Activated naive CD8-positive, alpha-beta T cell treated with anti-CD3 and anti-CD28 coated beads, Interleukin-2, amount 50 U/mL, for 16 hours (primary cell): ENCODE results near the gene EIF3J.
"Not testable (repeated sequence)": the region's sequence is repeated elsewhere in the genome, so short reads cannot be mapped to it uniquely, and the experiment has no call there.

Experiments
- DNase-seq: peaks from one replicate; pipeline ENCODE4 v3.0.0-alpha.2; 2020; ENCODE audit warnings: low read depth, low spot score

EIF3J gene, protein sequence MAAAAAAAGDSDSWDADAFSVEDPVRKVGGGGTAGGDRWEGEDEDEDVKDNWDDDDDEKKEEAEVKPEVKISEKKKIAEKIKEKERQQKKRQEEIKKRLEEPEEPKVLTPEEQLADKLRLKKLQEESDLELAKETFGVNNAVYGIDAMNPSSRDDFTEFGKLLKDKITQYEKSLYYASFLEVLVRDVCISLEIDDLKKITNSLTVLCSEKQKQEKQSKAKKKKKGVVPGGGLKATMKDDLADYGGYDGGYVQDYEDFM

DNA sequence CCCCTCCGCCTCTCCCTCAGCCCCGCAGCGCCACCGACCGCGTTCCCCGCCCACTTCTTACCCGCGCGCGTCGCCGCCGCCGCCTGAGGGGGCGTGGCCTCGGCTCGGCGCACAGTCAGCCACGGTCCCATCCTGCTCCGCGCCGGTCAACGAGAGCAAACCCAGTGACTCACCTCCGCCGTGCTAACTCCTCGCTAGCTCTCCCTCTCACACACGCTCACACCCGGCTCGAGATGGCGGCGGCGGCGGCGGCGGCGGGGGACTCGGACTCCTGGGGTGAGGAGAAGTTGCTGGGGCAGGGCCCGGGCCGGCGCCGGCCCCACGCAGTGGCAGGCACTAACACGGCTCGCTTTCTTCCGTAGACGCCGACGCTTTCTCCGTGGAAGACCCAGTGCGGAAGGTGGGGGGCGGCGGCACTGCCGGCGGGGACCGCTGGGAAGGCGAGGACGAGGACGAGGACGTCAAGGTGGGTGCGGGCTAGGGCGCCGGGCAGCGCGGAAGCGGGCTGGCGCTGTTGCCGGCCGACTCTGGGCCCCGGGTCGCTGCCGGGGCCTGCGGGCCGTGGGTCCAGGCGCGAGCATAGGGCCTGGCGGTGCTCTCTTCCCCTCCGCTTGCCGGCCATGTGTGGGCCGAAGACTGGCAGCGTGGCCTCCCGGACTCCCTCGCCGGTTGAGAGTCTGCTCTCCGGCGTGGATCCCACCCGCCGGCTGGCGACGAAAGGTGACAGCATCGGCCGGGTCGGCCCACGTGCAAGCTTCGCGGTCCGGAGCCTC is at the start of gene EIF3J:
TSS of gene EIF3J (plus strand) at position 186 of the 773 bp plus-strand sequence. CDS start at position 234, 48 bp downstream.
- peak; percentile 89 for DNase-seq

DNA sequence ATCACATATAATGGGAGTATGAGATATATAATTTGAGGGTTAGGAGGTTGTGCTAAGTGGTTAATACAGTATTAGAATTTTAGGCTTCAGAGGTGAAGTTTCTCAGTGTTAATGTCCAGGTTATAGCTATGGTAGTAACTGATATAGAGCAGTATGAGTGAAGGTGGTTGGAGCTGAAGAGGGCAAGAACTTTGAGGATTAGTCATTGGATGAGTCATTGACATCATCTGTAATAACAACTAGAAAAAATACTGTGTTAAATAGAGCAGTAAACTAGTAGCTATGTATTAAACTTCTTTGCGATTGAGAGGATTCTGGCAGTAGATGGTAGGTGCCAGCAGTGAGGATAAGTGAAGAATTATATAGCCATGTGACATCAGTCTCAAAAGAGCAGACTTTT is 47.5 kb upstream of the EIF3J start:
- DNase-seq: no peak

DNA sequence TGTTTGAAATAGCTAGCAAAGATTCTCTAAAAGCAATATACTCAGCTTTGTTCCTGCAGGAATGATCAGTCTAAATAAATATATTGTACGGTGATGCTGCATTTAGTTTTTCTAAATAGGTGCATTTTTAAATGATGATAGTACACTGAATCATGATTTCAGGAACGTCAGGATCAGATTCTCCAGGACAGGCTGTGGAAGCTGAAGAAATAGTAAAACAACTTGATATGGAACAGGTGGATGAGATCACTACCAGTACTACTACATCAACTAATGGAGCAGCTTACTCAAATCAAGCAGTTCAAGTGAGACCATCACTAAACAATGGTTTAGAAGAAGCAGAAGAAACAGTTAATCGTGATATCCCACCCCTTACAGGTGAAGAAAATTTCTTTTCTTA is 46.3 kb upstream of the EIF3J start:
- DNase-seq: no peak

DNA sequence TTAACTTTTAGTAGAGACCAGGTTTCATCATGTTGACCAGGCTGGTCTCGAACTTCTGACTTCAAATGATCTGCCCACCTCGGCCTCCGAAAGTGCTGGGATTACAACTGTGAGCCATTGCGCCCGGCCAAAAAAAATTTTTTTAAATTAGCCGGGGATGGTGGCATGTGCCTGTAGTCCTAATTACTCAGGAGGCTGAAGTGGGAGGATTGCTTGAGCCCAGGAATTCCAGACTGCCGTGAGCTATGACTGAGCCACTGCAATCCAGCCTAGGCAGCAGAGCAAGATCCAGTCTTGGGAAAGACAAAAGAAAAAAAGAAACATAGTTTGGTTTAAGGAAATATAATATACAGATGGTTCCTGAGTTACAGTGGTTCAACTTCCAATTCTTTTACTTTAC is 44.9 kb upstream of the EIF3J start:
- DNase-seq: no peak

DNA sequence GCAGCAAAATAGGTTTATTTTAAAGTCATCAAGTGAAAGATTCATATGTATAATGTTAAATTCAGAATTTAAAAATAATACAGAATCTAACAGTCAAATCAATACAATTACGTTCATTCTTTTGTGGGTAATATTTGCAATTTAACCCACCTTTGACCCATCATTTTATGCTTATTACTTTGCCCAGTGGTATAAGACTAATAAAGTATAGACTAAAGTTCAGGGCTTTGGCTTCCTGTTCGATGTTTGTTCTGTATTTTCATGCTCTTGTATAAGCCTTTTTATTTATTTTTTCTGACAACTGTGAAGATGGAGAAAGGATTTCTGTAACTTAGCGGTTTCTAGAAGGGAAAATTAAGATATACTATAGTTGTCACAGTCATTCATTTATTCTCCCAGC is 44.3 kb upstream of the EIF3J start:
- DNase-seq: no peak

DNA sequence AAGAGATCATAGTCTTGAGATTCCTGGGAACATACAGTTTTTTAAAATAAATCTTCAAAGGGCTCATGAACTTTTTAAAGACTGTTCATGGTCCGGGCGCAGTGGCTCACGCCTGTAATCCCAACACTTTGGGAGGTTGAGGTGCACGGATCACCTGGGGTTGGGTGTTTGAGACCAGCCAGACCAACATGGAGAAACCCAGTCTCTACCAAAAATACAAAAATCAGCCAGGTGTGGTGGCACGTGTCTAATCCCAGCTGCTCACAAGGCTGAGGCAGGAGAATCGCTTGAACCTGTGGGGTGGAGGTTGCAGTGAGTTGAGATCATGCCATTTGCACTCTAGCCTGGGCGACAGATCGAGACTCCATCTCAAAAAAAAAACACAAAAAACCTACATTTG is 41.4 kb upstream of the EIF3J start:
- DNase-seq: no peak

DNA sequence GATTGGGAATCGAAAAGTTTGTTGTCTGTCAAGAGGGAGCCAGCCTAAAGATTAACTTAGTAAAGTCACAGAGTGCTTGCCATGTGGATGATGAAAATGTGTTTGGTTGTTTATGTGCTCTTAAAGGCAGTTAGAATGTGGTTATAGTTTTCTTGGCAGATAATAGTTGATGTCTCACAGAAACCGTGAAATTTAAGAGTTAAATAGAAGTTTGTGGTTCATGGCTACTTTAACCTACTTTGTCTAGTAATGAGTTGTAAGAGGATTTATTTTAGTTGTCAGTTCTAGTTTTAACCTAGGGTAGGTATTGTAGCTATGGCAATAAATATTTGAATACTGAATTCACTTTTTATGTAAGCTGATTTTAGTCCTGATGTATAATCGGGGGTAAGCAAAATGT is 36.4 kb upstream of the EIF3J start:
- no peak for DNase-seq

DNA sequence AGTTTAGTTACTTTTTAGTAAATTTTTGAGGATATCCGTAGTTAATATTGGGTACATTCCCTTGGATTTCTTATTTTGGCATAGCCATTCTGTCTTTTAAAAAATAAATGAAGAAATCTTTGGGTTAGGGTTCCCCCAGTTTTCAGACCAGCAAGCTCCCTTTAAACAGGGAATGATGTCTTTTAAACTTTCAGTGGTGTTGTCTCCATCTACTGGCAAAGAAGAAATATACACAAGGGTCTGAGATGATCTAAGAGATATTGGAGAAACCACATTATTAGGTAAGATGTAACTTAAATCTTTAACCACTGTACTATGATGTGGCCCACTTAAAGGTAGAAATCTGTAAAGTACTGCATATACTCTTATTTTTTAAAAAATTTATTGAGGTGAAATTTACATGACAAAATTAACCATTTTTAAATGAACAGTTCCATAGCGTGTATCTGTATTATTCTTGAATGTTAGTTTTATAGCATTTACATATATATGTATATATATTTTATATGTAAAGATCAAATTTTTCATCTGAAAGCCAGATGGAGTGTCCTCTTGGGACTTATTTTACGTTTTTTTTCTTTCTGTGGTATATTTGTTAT is 35.1 kb upstream of the EIF3J start:
- DNase-seq: no peak

DNA sequence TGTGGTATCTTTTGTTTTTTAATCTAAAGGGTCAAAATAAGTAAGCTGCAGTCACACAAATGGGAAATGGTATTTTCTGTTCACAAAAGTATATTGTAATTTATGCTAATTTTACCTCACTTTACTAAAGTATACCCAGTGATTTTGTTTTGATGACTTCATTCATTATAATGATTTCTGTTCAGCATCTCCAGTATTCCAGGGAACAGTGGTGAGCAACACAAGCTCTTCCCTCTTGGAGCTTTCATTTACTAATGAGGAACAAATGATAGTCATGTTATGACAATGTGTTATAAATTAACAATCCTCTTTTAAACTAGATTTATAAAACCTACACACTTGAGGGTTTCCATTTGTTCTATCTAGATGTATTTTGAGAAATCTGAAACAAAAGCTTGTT is 20.5 kb upstream of the EIF3J start:
- DNase-seq: no peak

DNA sequence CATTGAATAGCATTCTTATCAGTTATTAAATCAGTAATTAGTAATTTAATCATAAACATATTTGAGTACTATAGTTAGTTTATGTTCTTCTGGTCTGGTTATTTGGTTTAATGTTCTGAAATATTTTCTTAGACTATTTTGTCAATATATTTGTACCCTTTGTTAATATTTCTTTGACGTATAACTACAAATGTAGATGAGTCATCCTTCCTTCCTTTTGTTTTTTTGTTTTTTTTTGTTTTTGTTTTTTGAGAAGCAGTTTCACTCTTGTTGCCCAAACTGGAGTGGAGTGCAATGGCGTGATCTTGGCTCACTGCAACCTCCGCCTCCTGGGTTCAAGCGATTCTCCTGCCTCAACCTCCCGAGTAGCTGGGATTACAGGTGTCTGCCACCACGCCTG is 17.4 kb upstream of the EIF3J start:
- DNase-seq: no peak

DNA sequence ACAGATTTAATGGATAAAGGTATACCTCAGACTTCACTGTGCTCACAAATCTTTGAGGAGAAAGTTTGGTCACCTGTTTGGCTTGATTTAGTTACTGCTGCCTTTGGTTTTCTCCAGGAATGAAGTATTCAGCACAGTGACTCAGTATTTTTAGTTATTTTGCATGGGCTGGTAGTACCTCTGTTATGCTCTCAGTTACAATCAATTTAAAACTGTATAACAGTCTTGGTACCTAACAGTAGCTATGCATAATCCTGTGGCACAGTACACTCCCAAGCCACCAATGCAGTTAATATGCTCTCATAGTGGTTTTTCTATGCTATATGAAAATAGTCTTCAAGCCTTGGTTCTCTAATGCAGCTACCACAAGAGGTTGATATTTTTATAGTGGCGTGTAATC is 11.9 kb upstream of the EIF3J start:
- DNase-seq: no peak

DNA sequence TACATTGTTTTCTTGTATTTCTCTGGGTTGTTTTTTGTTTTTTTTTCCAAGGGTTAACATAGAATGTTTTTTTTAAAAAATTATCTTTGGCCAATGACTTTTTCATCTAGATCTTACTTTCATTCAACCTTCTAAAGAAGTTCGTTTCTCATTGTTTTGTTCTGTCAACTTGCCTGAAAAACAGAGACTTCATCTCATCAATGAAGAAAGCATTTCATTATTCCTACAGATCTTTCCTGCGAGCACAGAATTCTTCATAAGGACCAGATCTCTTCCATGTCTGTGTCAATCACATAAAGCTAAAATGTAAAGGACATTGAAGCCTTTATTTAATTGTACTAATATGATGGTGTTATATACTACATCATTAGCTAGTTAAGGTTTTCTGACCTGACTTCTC is 9.7 kb upstream of the EIF3J start:
- no peak for DNase-seq

DNA sequence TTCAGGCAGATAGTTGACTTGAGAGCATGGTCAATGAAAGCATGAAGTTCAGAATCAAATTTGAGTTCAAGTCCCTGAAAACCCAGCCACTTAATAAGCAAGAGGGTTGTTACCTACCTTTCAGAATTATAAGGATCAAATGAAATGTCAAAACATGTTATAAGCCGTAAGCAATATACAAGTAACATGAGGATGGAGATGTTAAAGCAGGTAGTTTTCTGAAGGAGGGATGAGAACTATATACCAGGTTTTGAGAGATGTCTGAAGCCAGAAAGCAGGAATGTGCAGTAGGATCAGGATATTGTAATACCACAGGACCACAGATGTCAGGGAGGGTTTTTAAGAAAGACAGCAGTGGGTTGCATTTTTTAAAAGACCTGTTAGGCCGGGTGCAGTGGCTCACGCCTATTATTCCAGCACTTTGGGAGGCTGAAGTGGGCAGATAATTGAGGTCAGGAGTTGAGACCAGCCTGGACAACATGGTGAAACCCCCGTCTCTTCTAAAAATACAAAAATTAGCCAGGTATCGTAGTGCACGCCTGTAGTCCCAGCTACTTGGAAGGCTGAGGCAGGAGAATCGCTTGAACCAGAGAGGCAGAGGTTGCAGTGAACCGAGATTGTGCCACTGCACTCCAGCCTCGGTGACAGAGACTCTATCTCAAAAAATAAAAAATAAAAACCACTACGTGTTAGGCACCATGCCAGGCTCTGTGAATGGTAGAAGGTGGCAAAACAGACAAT is 6.9 kb upstream of the EIF3J start:
- DNase-seq: no peak

DNA sequence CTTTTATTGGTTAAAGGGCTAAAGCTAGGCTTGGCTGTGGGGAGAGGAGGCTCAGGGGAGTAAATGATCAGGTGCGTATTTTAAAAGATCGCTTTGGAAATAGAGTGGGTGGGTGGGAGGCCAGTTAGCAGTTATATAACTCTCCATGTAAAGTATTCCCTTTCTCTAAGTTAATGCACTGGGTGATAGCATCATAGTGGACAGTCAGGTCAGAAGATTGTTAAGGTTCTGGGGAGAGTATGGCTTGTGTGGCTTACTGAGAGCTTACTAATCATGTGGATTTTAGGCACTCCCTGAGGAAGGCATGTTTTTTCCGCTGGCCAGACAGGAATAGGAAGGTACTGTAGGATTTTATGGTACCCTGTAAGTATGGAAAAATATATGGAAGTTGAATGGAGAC is 6.3 kb upstream of the EIF3J start:
- no peak for DNase-seq

DNA sequence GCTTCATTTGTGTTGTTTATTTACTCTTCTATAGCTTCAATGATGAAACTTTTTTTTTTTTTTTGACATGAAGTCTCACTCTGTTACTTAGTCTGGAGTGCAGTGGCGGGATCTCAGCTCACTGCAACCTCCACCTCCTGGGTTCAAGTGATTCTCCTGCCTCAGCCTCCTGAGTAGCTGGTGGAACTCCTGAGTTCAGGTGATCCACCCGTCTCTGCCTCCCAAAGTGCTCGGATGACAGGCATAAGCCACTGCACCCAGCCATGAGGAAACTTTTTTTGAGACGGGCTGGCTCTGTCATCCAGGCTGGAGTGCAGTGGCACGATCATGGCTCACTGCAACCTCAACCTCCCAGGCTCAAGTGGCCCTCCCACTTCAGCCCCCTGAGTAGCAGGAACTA is 4.7 kb upstream of the EIF3J start:
- not testable (repeated sequence) for DNase-seq

DNA sequence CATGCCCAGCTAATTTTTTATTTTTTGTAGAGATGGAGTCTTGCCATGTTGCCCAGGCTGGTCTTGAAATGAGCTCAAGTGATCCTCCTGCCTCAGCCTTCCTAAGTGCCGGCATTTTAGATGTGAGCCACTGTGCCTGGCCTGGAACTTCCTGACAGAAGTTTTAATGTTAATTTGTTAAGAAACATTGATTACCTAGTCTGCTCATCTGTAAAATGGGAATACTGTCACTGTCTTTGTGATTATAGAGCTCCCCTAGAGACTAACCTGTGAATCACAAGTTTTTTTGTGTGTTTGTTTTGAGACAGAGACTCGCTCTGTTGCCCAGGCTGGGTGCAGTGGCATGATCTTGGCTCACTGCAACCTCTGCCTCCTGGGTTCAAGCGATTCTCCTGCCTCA is 4.3 kb upstream of the EIF3J start:
- DNase-seq: no peak

DNA sequence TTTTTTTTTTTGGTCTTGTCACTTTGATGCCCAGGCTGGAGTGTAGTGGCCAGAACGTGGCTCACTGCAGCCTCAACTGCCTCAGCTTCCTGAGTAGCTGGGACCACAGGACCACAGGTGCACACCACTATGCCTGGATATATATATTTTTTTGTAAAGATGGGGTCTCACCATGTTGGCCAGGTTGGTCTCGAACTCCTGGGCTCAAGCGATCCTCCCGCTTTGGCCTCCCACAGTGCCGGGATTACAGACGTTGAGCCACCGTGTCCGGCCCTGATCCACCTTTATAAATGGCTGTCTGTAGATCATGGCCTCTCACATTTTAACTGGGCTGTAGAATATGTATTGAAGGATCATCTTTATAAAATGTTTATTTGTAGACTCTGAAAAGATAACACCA is 1.9 kb upstream of the EIF3J start:
- DNase-seq: no peak

DNA sequence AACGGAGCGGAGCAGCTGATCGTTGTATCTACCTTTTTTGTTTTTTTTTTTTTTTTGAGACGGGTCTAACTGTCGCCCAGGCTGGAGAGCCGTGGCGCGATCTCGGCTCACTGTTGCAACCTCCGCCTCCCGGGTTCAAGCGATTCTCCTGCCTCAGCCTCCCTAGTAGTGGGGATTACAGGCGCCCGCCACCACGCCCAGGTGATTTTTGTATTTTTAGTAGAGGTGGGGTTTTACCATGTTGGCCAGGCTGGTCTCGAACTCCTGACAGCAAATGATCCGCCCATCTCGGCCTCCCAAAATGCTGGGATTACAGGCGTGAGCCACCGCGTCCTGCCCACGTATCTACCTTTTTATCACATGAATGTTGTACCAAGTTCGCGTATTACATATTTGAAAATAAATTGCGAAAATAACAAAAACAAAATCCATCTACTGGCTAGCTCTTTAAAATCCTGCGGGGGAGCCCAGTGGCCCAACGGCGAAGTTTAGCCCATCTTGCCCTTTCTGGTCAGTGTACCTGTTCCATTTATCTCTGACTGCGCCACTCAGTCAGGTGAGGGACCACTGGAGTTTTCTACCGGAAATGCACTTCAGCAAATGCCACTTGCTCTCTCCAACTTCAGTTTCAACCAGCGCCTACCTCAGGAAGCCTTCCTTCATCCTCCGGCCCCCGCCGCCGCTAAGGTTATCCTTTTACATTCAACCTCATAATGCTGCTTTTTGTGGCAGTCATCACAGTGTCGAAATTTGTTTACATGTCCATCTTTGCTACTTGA is 1.2 kb upstream of the EIF3J start:
- no peak for DNase-seq

DNA sequence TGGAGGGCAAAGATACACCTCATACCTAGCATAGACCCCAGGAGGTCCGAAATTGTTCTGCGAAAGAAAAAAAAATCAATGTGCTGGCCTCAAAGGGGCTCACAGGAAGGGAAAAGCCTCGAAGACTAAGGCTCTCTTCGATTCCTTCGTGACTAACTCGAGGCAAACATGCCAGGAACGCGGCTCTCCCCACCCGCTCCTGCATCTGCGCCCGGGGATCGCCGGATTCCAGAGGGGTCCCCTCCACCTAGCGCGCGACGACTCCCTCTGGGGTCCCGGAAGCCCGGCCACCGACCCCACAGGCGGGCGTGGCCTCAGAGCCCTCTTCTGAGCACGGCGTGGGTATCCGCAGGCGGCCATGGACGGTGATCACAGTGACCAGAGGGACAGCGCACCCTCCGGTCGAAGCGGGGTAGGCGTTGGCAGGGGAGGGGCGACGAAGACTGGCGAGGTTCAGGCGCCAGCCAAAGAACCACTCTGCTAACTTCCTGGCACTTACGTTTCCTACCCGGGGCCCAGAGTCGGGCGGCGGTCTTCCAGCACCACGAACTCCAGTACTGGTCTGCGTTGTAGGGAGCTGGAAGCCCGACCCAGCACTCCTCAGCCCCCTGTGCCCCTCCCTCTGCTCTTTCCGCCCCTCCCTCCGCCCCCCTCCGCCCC is 515 bp upstream of the EIF3J start:
- DNase-seq: no peak

DNA sequence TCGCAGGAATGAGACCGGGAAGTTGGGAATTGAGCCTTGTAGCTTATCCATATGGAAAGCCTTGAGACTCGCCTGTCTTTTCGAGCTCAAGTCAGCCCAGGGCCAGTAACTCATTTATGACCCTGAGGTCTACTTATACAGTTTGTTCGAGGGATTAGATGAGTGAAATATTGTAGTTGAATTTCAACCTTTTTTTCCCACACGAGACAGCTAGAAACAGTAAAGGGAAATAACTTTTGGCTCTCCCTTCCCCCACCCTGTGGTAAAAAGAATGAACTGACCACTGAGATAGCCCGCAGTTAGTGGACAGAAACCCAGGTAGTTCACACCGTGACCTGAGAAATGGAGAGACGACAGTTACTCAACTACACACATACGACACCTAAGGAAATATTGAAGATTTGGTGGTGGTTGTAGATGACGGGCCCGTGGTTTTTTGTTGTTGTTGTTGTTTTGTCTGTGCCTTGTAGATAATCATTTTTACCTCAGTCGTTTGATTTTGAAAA is 841 bp downstream of the EIF3J start:
- DNase-seq: no peak
